ENCODE measurements around the gene FBLN2.

FBLN2 gene

GRCh38 chr3:13565581-13566452 is 16.9 kb downstream of the FBLN2 start:
- no peak for FAIRE-seq

GRCh38 chr3:13566453-13566748 is 17.5 kb downstream of the FBLN2 start:
- FAIRE-seq (no peak), DNase-seq (ENCODE audit: low spot score) (no peak)

More at GRCh38 chr3:13565581-13566452, 16.9 kb downstream of the FBLN2 start:
- no peak for DNase-seq (ENCODE audit: low spot score)

- DNase-seq (ENCODE audit: low spot score) (no peak), FAIRE-seq (no peak)
Observed at GRCh38 chr3:13566769-13567310, 17.9 kb downstream of the FBLN2 start.

- FAIRE-seq, result no peak
- DNase-seq (ENCODE audit: low spot score), result no peak
Observed at GRCh38 chr3:13567684-13568514, 19.0 kb downstream of the FBLN2 start.

- FAIRE-seq (no peak), DNase-seq (ENCODE audit: low spot score) (no peak)
Observed at GRCh38 chr3:13568515-13569028, 19.6 kb downstream of the FBLN2 start.

- FAIRE-seq, result no peak
- no peak for DNase-seq (ENCODE audit: low spot score)
Observed at GRCh38 chr3:13569201-13569600, 20.3 kb downstream of the FBLN2 start.

GRCh38 chr3:13569641-13570390 is 20.9 kb downstream of the FBLN2 start:
- no peak for DNase-seq (ENCODE audit: low spot score)
- no peak for FAIRE-seq

- DNase-seq (ENCODE audit: low spot score) (no peak), FAIRE-seq (no peak)
Observed at GRCh38 chr3:13570391-13571194, 21.7 kb downstream of the FBLN2 start.

GRCh38 chr3:13571264-13571663 is 22.3 kb downstream of the FBLN2 start:
- FAIRE-seq, result no peak
- no peak for DNase-seq (ENCODE audit: low spot score)

- no peak for FAIRE-seq
- no peak for DNase-seq (ENCODE audit: low spot score)
Observed at GRCh38 chr3:13571831-13572750, 23.2 kb downstream of the FBLN2 start.

- no peak for DNase-seq (ENCODE audit: low spot score)
- FAIRE-seq, result no peak
Observed at GRCh38 chr3:13572926-13573623, 24.1 kb downstream of the FBLN2 start.

GRCh38 chr3:13574083-13574797 is 25.3 kb downstream of the FBLN2 start:
- no peak for DNase-seq (ENCODE audit: low spot score)
- no peak for FAIRE-seq

- peak; percentile 28 for DNase-seq (ENCODE audit: low spot score)
- FAIRE-seq, result no peak
Observed at GRCh38 chr3:13574798-13575451, 26.0 kb downstream of the FBLN2 start.

GRCh38 chr3:13575459-13576061 is 26.6 kb downstream of the FBLN2 start:
- FAIRE-seq (no peak), DNase-seq (ENCODE audit: low spot score) (no peak)

- no peak for DNase-seq (ENCODE audit: low spot score)
- FAIRE-seq, result no peak
Observed at GRCh38 chr3:13577181-13578121, 28.5 kb downstream of the FBLN2 start.

GRCh38 chr3:13578251-13578650 is 29.3 kb downstream of the FBLN2 start:
- peak; percentile 5 for DNase-seq (ENCODE audit: low spot score)
- no peak for FAIRE-seq

Measured in RCC 7860 (cell line).